ENCODE data around the gene MDM4.

Gene MDM4, protein sequence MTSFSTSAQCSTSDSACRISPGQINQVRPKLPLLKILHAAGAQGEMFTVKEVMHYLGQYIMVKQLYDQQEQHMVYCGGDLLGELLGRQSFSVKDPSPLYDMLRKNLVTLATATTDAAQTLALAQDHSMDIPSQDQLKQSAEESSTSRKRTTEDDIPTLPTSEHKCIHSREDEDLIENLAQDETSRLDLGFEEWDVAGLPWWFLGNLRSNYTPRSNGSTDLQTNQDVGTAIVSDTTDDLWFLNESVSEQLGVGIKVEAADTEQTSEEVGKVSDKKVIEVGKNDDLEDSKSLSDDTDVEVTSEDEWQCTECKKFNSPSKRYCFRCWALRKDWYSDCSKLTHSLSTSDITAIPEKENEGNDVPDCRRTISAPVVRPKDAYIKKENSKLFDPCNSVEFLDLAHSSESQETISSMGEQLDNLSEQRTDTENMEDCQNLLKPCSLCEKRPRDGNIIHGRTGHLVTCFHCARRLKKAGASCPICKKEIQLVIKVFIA

GRCh38 chr1:204516180-204516879 is at the start of gene MDM4:
TSS of gene MDM4 (plus strand) at chr1:204516406. CDS start at chr1:204525519, 9,113 bp downstream.
- no peak for TF ChIP-seq CTCF (IDR thresholded peaks at IDR 0.05)
- peak within 1 kb of the TSS; percentile 87 for H3K4me3 ChIP-seq
- peak within 1 kb of the TSS; percentile 82 to 91 for H3K27ac ChIP-seq
- DNase-seq (ENCODE audit: low spot score) = peak; percentile 95

DNA sequence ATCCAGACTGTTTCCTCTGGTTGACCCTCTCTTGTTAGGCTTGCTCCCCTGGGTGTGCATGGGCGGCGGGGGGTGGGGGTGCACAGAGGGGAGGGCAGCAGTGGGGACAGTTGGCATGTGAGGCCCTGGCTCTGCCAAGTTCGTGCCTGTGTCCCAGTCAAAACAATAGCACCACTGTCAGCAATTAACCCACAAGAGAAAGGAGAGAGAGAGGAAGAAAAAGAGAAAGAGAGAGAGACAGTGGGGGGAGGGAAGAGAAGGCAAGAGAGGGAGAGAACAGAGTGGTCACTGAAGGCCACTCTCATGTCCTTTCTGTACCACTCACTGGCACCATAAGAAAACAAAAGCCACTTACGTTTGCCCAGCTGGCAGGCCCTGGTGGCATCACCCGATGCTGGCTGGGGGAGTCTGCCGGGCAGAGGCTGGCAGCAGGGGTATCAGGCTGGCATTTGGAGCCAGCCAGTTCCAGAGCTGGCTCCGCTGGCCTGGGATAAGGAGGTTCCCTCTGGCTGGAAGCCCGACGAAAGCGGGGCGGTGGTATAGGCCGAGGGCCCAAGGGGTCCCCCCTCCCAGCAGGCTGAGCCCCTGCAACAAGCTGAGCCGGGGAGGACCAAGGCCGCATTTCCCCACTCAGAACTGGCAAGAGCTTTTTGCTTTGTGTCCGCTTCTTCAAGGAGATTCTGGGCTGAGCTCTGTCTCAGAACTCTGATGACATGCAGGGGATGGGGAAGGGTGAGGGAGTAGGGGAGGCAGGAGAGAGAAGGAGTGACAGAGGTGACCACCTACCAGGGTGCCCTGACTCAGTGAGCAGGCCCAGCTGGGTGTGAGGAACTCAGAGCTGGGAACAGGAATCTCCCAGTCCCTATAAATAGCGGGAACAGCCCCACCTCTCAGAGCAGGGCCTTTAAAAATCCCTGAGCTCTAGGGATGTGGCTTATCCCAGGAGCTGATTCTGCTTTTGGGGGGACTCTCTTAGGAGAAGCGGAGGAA is 49.5 kb upstream of the MDM4 start:
- Histone ChIP-seq H3K27ac (peak overlapping the region; percentile 92 to 96), H3K4me3 (peak overlapping the region; percentile 63)
- TF ChIP-seq CTCF (IDR thresholded peaks at IDR 0.05) = no peak
- DNase-seq (ENCODE audit: low spot score) = peak; percentile 87

DNA sequence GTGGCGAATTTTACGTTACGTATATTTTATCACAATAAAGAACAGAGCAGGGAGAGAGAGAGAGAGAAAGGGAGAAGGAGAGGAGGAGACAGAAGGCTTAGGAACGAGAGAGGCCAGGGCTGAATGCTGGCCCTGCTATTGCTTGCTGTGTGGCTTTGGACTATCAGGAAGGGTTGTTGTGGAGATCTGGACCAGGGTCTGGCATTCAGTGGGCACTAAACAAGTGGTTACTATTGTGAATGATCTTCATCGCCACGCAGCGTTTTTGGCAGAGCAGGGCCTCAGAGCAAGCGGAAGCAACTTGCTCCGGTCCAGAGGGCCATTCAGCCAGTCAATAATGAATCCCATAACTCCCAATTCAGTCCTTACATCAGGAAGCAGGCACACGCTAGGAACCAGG is 48.0 kb upstream of the MDM4 start:
- Histone ChIP-seq H3K4me3 (no peak overlapping the region), H3K27ac (peak overlapping the region in 1 of 2 donors; percentile 34)
- DNase-seq (ENCODE audit: low spot score) = no peak
- TF ChIP-seq CTCF (IDR thresholded peaks at IDR 0.05) = no peak

GRCh38 chr1:204468766-204469302 is 47.4 kb upstream of the MDM4 start:
- no peak for DNase-seq (ENCODE audit: low spot score)
- Histone ChIP-seq H3K4me3 (no peak overlapping the region), H3K27ac (peak overlapping the region in 1 of 2 donors; percentile 34)
- no peak for TF ChIP-seq CTCF (IDR thresholded peaks at IDR 0.05)

- Histone ChIP-seq H3K27ac (peak overlapping the region in 1 of 2 donors; percentile 34), H3K4me3 (no peak overlapping the region)
- DNase-seq (ENCODE audit: low spot score) = no peak
- TF ChIP-seq CTCF (IDR thresholded peaks at IDR 0.05) = no peak
Observed at GRCh38 chr1:204469304-204469703, 46.9 kb upstream of the MDM4 start.

GRCh38 chr1:204471687-204472086 is 44.5 kb upstream of the MDM4 start:
- no peak overlapping the region for H3K4me3 ChIP-seq
- DNase-seq (ENCODE audit: low spot score) = no peak
- no peak for TF ChIP-seq CTCF (IDR thresholded peaks at IDR 0.05)
- no peak overlapping the region for H3K27ac ChIP-seq

All from coronary artery (tissue), 2 donors.